ENCODE results near the gene ATP1A4.

The ATP1A4 gene

GRCh38 chr1:160171980-160172379 lies 20.6 kb downstream of the ATP1A4 start:
- DNase-seq (ENCODE audit: low spot score): no peak

- DNase-seq (ENCODE audit: low spot score): no peak
Observed at GRCh38 chr1:160177231-160177630, 25.8 kb downstream of the ATP1A4 start.

GRCh38 chr1:160177667-160178066 lies 26.3 kb downstream of the ATP1A4 start:
- DNase-seq (ENCODE audit: low spot score): no peak

GRCh38 chr1:160178731-160179130 lies 27.3 kb downstream of the ATP1A4 start:
- DNase-seq (ENCODE audit: low spot score): no peak

- DNase-seq (ENCODE audit: low spot score): no peak
Observed at GRCh38 chr1:160179336-160179735, 27.9 kb downstream of the ATP1A4 start.

- no peak for DNase-seq (ENCODE audit: low spot score)
Observed at GRCh38 chr1:160186246-160186645, 34.8 kb downstream of the ATP1A4 start.

- DNase-seq (ENCODE audit: low spot score): no peak
Observed at GRCh38 chr1:160186729-160187128, 35.3 kb downstream of the ATP1A4 start.

- DNase-seq (ENCODE audit: low spot score): no peak
Observed at GRCh38 chr1:160187407-160187806, 36.0 kb downstream of the ATP1A4 start.

GRCh38 chr1:160188341-160188740 lies 36.9 kb downstream of the ATP1A4 start:
- no peak for DNase-seq (ENCODE audit: low spot score)

GRCh38 chr1:160189649-160190625 lies 38.5 kb downstream of the ATP1A4 start, which contains the start of gene CASQ1:
CASQ1 (plus strand) TSS chr1:160190575; CDS start chr1:160190752, 177 bp downstream.
- no peak for DNase-seq (ENCODE audit: low spot score)

- DNase-seq (ENCODE audit: low spot score): no peak
Observed at GRCh38 chr1:160191756-160192155, 40.4 kb downstream of the ATP1A4 start.

- no peak for DNase-seq (ENCODE audit: low spot score)
Observed at GRCh38 chr1:160192234-160192633, 40.8 kb downstream of the ATP1A4 start.

GRCh38 chr1:160193091-160193819 lies 41.9 kb downstream of the ATP1A4 start:
- peak; percentile 83 for DNase-seq (ENCODE audit: low spot score)

- no peak for DNase-seq (ENCODE audit: low spot score)
Observed at GRCh38 chr1:160193832-160194736, 42.7 kb downstream of the ATP1A4 start.

GRCh38 chr1:160194737-160195059 lies 43.3 kb downstream of the ATP1A4 start:
- no peak for DNase-seq (ENCODE audit: low spot score)

- DNase-seq (ENCODE audit: low spot score): no peak
Observed at GRCh38 chr1:160196143-160196542, 44.7 kb downstream of the ATP1A4 start.

- DNase-seq (ENCODE audit: low spot score): no peak
Observed at GRCh38 chr1:160197231-160197630, 45.8 kb downstream of the ATP1A4 start.

- DNase-seq (ENCODE audit: low spot score): no peak
Observed at GRCh38 chr1:160200786-160201185, 49.4 kb downstream of the ATP1A4 start.

- peak; percentile 62 for DNase-seq (ENCODE audit: low spot score)
Observed at GRCh38 chr1:160204526-160205241, 53.3 kb downstream of the ATP1A4 start.

- peak; percentile 81 for DNase-seq (ENCODE audit: low spot score)
Observed at GRCh38 chr1:160205242-160206035, 54.0 kb downstream of the ATP1A4 start, which contains the start of gene PEA15. PEA15 (plus strand) TSS chr1:160205384; CDS start chr1:160211545, 6,161 bp downstream.
